ENCODE results near the gene C11orf52. TPM values are rescaled to one million over a fixed set of nuclear protein-coding genes. Genes with fewer than 3 reads are reported as not detected.
A peak's percentile ranks its signal among the peaks of the same experiment; 100 is the strongest.

C11orf52 gene
- total and polyA plus RNA-seq, 2 of the 13 experiments (the other 11 are each of a cell fraction or from before 2014, with no cell fraction given), result 7.4 to 11.0 TPM

DNA sequence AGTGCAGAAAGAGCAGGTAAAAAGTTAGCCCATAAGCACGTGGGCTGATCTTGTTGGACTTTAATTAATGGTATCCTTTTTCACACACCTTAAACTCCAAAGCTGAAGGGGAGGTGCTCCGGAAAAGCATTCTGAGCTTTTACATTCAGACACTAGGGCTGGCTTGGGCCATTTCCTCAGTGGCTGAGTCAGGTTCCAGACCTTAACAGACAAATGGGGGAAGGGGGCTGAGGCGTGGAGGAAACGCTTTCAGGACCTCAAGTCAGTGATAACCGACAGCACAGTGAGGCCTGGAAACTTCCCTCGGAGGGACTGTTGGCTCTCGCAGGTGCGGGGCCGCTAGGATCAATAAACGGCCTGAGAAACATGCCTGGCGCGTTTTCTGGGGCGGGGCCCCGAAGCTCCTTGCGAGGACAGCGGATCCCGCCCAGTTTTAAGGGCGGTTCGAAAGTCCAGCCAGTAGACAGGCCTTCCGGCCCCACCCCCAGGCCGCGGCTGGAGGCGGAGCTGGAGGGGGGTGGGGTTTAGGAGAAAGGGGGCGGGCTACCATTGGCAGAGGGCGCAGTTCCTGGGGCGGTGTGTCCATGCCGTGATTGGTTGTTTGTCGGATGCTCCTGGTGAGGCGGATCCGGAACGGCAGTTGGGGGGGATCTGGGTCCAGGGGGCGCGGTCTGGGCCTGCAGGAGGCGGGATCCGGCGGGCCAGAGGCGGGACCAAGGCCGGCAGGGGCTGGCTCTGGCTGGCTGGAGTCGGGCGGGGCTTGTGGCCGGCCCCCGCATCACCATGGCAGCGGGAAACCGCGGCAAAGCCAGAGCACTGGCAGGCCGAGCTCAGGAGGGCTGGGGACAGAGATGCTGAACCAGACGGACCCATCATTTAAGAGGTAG, 8.0 kb downstream of the C11orf52 start (continued):
- no peak; the same call in 1 of the 2 replicates for TF ChIP-seq ZNF710 (CRISPR knock-in tag; IDR thresholded peaks at IDR 0.05; ENCODE audit: borderline replicate concordance)
- TF ChIP-seq ZBTB14 (CRISPR knock-in tag; IDR thresholded peaks at IDR 0.05), result no peak
- no peak for TF ChIP-seq ZNF543 (CRISPR knock-in tag; IDR thresholded peaks at IDR 0.05)
- no peak for TF ChIP-seq SSRP1 (CRISPR knock-in tag; IDR thresholded peaks at IDR 0.05)
- TF ChIP-seq MLLT10 (CRISPR knock-in tag; IDR thresholded peaks at IDR 0.05), result no peak
- TF ChIP-seq, protein P1, sequence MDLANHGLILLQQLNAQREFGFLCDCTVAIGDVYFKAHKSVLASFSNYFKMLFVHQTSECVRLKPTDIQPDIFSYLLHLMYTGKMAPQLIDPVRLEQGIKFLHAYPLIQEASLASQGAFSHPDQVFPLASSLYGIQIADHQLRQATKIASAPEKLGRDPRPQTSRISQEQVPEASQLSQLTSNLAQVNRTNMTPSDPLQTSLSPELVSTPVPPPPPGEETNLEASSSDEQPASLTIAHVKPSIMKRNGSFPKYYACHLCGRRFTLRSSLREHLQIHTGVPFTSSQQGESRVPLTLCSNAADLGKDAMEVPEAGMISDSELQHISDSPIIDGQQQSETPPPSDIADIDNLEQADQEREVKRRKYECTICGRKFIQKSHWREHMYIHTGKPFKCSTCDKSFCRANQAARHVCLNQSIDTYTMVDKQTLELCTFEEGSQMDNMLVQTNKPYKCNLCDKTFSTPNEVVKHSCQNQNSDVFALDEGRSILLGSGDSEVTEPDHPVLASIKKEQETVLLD (CRISPR knock-in tag; IDR thresholded peaks at IDR 0.05; ENCODE audit: low read depth), result no peak
- TF ChIP-seq, protein P2, sequence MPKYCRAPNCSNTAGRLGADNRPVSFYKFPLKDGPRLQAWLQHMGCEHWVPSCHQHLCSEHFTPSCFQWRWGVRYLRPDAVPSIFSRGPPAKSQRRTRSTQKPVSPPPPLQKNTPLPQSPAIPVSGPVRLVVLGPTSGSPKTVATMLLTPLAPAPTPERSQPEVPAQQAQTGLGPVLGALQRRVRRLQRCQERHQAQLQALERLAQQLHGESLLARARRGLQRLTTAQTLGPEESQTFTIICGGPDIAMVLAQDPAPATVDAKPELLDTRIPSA (CRISPR knock-in tag; IDR thresholded peaks at IDR 0.05; ENCODE audit: borderline replicate concordance), result peak; percentile 80; the same call in 1 of the 2 replicates
- TF ChIP-seq TEAD2 (CRISPR knock-in tag; IDR thresholded peaks at IDR 0.05), result no peak
- no peak for TF ChIP-seq GMEB2 (CRISPR knock-in tag; IDR thresholded peaks at IDR 0.05; ENCODE audit: low read depth)
- TF ChIP-seq, protein P3, sequence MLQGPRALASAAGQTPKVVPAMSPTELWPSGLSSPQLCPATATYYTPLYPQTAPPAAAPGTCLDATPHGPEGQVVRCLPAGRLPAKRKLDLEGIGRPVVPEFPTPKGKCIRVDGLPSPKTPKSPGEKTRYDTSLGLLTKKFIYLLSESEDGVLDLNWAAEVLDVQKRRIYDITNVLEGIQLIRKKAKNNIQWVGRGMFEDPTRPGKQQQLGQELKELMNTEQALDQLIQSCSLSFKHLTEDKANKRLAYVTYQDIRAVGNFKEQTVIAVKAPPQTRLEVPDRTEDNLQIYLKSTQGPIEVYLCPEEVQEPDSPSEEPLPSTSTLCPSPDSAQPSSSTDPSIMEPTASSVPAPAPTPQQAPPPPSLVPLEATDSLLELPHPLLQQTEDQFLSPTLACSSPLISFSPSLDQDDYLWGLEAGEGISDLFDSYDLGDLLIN (CRISPR knock-in tag; IDR thresholded peaks at IDR 0.05; ENCODE audit: borderline replicate concordance), result no peak
- no peak; the same call in 1 of the 2 replicates for TF ChIP-seq ZNF335 (CRISPR knock-in tag; IDR thresholded peaks at IDR 0.05)
- TF ChIP-seq SRSF1 (optimal IDR thresholded peaks at IDR 0.05; ENCODE audit: low read depth, low read length), result peak; percentile 60
- no peak for TF ChIP-seq REXO4 (CRISPR knock-in tag; IDR thresholded peaks at IDR 0.05; ENCODE audit: borderline replicate concordance)
- no peak for TF ChIP-seq NR2F6 (IDR thresholded peaks at IDR 0.05)
- TF ChIP-seq NR2F6 (CRISPR knock-in tag; IDR thresholded peaks at IDR 0.05), result no peak
- no peak for TF ChIP-seq HOXA9 (CRISPR knock-in tag; IDR thresholded peaks at IDR 0.05; ENCODE audit: borderline replicate concordance)
- TF ChIP-seq ZNF451 (CRISPR knock-in tag; IDR thresholded peaks at IDR 0.05), result no peak
- peak; percentile 62; the same call in 1 of the 2 replicates for TF ChIP-seq SNAPC2 (CRISPR knock-in tag; IDR thresholded peaks at IDR 0.05)
- TF ChIP-seq MXI1 (IDR thresholded peaks at IDR 0.05; ENCODE audit: borderline replicate concordance, low read depth, low read length), result peak; percentile 83; the same call in 1 of the 3 replicates
- 0 out of 2 replicates have a peak, but pooled peaks have one; percentile 49 for TF ChIP-seq ZNF34 (CRISPR knock-in tag; IDR thresholded peaks at IDR 0.05; ENCODE audit: borderline replicate concordance)
